HEK293T (cell line): ENCODE measurements around the gene CD276.

Source experiments
- ARNT ChIP-seq: fragments of 450-650 bp; IDR thresholded peaks from 2 replicates; pipeline ENCODE4 v1.6.1; 2017; ENCODE audit warnings: mild to moderate bottlenecking
- BHLHE40 ChIP-seq: fragments of 450-650 bp; IDR thresholded peaks from 2 replicates; pipeline ENCODE4 v1.6.1; 2016; ENCODE audit warnings: mild to moderate bottlenecking, moderate library complexity, borderline replicate concordance
- CTBP1 ChIP-seq: fragments of 450-650 bp; IDR thresholded peaks from 2 replicates; pipeline ENCODE4 v1.6.1; 2016; ENCODE audit warnings: borderline replicate concordance
- ELF4 ChIP-seq: fragments of 450-650 bp; IDR thresholded peaks from 2 replicates; pipeline ENCODE4 v1.6.1; 2017; ENCODE audit warnings: antibody characterized with exemption
- FOXK2 ChIP-seq: fragments of 450-650 bp; IDR thresholded peaks from 2 replicates; pipeline ENCODE4 v1.6.1; 2016; ENCODE audit warnings: mild to moderate bottlenecking
- FOXM1 ChIP-seq: fragments of 450-650 bp; IDR thresholded peaks from 2 replicates; pipeline ENCODE4 v1.6.1; 2017; ENCODE audit warnings: mild to moderate bottlenecking, borderline replicate concordance
- HDGF ChIP-seq: fragments of 450-650 bp; IDR thresholded peaks from 2 replicates; pipeline ENCODE4 v1.6.1; 2017; ENCODE audit warnings: antibody characterized with exemption, borderline replicate concordance
- L3MBTL2 ChIP-seq: fragments of 450-650 bp; conservative IDR thresholded peaks from 2 replicates; pipeline ENCODE4 v1.6.1; 2016; ENCODE audit warnings: mild to moderate bottlenecking
- SP1 ChIP-seq: fragments of 450-650 bp; IDR thresholded peaks from 2 replicates; pipeline ENCODE4 v1.6.1; 2017
- SUZ12 ChIP-seq: fragments of 450-650 bp; IDR thresholded peaks from 2 replicates; pipeline ENCODE4 v1.6.1; 2016; ENCODE audit warnings: mild to moderate bottlenecking
- ZNF384 ChIP-seq: fragments of 450-650 bp; IDR thresholded peaks from 2 replicates; pipeline ENCODE4 v1.6.1; 2016
- TF ChIP-seq, protein P1 (sequence below): fragments of 450-650 bp; IDR thresholded peaks from 2 replicates; pipeline ENCODE4 v1.6.1; 2016

DNA sequence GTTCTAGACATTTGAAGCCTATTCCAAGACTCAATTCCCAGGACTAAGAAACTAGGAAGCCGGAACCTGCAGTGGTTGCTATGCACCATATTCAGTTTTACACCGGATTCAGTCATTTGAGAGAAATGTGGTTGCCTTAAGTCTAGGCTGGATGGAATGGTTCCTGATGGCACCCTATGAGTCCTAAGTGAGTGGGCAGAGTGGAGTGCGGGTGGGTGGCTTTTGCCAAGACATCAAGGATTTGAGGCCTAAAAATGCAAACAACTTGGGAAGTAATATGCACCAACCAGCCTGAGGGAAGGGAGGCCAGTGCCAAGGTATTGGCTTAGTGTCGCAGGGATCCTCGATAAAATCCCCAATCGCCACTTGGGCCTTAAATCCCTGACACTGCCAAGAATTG, 4.2 kb upstream of the CD276 start:
- TF ChIP-seq ZNF384 (no peak), ARNT (no peak), SUZ12 (no peak), BHLHE40 (no peak), FOXK2 (no peak), ELF4 (no peak), FOXM1 (no peak), SP1 (no peak), HDGF (no peak), L3MBTL2 (no peak), CTBP1 (no peak)
- TF ChIP-seq, protein P1, sequence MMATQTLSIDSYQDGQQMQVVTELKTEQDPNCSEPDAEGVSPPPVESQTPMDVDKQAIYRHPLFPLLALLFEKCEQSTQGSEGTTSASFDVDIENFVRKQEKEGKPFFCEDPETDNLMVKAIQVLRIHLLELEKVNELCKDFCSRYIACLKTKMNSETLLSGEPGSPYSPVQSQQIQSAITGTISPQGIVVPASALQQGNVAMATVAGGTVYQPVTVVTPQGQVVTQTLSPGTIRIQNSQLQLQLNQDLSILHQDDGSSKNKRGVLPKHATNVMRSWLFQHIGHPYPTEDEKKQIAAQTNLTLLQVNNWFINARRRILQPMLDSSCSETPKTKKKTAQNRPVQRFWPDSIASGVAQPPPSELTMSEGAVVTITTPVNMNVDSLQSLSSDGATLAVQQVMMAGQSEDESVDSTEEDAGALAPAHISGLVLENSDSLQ, result no peak
